Measurements from ENCODE around the gene LMAN2.

The LMAN2 gene

GRCh38 chr5:177355868-177356168 lies 4.3 kb upstream of the LMAN2 start:
- POLR2A ChIA-PET, result no interaction called here
- DNase-seq, result peak in 1 of 3 donors; percentile 24
- Histone ChIP-seq H3K4me1 (ENCODE audit: control extremely low read depth in 1 of 4, control insufficient read depth in 4 of 4, insufficient read depth in 4 of 4, low read length in 3 of 4) (peaks cover 9 to 73% (median 63%) of the 10 kb centered on the region in 4 experiments), H3K9me3 (ENCODE audit: control extremely low read depth in 1 of 5, control insufficient read depth in 4 of 5, insufficient read depth in 2 of 5, low read depth in 1 of 5, low read length in 4 of 5) (no peaks in the 10 kb centered on the region), H3K27ac (ENCODE audit: insufficient read depth in 1 of 2, low read depth in 1 of 2, low read length in 2 of 2, poor library complexity in 1 of 2, severe bottlenecking in 2 of 2) (no peak overlapping the region), H3K27me3 (replicated peaks in 2 of 5; ENCODE audit: control insufficient read depth in 4 of 5, insufficient read depth in 5 of 5, low read length in 4 of 5) (no peaks in the 10 kb centered on the region), H3K4me3 (ENCODE audit: control insufficient read depth in 1 of 7, extremely low read depth in 1 of 7, insufficient read depth in 4 of 7, low read depth in 2 of 7, low read length in 6 of 7) (no peak overlapping the region), H3K36me3 (ENCODE audit: control insufficient read depth in 4 of 4, insufficient read depth in 4 of 4, low read length in 3 of 4) (peaks cover 0 to 2% (median 0%) of the 10 kb centered on the region in 4 experiments)
- WGBS (ENCODE audit: insufficient coverage), result 18% methylated on average over 1 of the region's 1 CpG
- CTCF ChIA-PET, result interaction anchor here (0.8 to 13.7 kb wide), 11 partner anchors 10 to 146 kb away, joined by 3 to 131 read pairs (median 4); no protein-coding TSS in a partner anchor

DNA sequence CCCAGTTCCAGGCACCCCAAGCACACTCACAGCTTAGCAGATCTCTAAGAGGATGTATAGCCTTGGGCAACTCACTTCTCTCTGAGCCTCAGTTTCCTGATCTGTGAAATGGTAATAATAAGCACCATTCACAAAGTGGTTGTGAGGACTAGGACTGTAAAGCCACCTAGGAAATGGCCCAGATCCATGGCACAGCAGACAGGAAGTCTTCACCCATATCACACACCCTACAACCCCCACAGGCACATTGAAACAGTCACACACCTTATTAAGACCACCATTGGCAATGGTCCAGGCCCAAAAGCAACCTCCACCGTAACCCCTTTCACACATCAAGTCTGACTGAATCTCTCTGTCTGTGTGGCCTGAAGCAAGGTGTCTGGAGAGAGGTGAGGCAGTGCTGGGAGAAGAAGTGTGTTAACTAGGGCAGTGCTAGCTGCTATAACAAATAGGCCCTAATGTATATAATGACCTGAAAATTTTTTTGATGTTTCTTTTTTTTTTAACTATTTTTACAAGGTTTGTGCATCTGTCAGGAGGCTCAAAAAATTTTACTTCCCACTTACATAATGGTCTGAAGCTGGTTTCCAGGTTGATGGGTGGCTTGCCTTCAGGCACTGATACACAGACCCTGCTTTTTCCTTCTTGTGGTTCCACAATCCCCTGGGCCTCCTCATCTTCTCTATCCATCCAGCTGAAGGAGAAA lies 3.8 kb upstream of the LMAN2 start:
- Histone ChIP-seq H3K4me1 (ENCODE audit: control extremely low read depth in 1 of 4, control insufficient read depth in 4 of 4, insufficient read depth in 4 of 4, low read length in 3 of 4) (peaks cover 14 to 75% (median 67%) of the 10 kb centered on the region in 4 experiments), H3K4me3 (ENCODE audit: control insufficient read depth in 1 of 7, extremely low read depth in 1 of 7, insufficient read depth in 4 of 7, low read depth in 2 of 7, low read length in 6 of 7) (no peak overlapping the region), H3K27me3 (replicated peaks in 2 of 5; ENCODE audit: control insufficient read depth in 4 of 5, insufficient read depth in 5 of 5, low read length in 4 of 5) (no peaks in the 10 kb centered on the region), H3K9me3 (ENCODE audit: control extremely low read depth in 1 of 5, control insufficient read depth in 4 of 5, insufficient read depth in 2 of 5, low read depth in 1 of 5, low read length in 4 of 5) (no peaks in the 10 kb centered on the region), H3K36me3 (ENCODE audit: control insufficient read depth in 4 of 4, insufficient read depth in 4 of 4, low read length in 3 of 4) (peaks cover 0 to 2% (median 0%) of the 10 kb centered on the region in 4 experiments), H3K27ac (ENCODE audit: insufficient read depth in 1 of 2, low read depth in 1 of 2, low read length in 2 of 2, poor library complexity in 1 of 2, severe bottlenecking in 2 of 2) (no peak overlapping the region)
- POLR2A ChIA-PET, result no interaction called here
- CTCF ChIA-PET, result interaction anchor here (0.7 to 13.7 kb wide), 11 partner anchors 9 to 146 kb away, joined by 3 to 131 read pairs (median 5); partner anchors contain the start of gene SLC34A1
- no peak for DNase-seq
- WGBS (ENCODE audit: insufficient coverage), result no CpG with 5 or more reads among the region's 1 CpG

DNA sequence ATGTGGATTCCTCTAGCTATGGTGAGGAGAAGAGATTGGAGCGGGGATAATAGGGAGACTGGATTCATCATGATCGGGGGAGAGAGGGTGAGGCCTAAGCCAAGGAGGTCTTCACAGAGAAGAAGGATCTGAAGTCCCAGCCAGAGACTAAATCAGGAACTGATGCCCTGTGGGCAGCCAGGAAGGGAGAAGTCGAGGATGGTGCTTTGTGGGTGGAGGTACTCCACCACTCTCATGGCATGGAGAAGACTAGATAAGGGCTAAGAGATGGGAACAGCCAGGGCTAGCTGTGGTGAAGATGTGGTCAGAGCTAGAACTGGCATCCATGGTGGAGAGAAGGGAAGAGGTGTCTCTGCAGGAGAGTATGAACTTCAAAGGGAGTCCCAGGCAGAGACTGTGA lies 3.2 kb upstream of the LMAN2 start:
- POLR2A ChIA-PET, result no interaction called here

GRCh38 chr5:177354256-177354655 lies 2.8 kb upstream of the LMAN2 start:
- ChIA-PET POLR2A (no interaction called here), CTCF (interaction anchor here (1.3 to 13.7 kb wide), 6 partner anchors 8 to 50 kb away, joined by 3 to 131 read pairs (median 8); no protein-coding TSS in a partner anchor)
- Histone ChIP-seq H3K27ac (ENCODE audit: insufficient read depth in 1 of 2, low read depth in 1 of 2, low read length in 2 of 2, poor library complexity in 1 of 2, severe bottlenecking in 2 of 2) (no peak overlapping the region), H3K36me3 (ENCODE audit: control insufficient read depth in 4 of 4, insufficient read depth in 4 of 4, low read length in 3 of 4) (peaks cover 0 to 6% (median 2%) of the 10 kb centered on the region in 4 experiments), H3K4me1 (ENCODE audit: control extremely low read depth in 1 of 4, control insufficient read depth in 4 of 4, insufficient read depth in 4 of 4, low read length in 3 of 4) (peaks cover 18 to 74% (median 62%) of the 10 kb centered on the region in 4 experiments), H3K4me3 (ENCODE audit: control insufficient read depth in 1 of 7, extremely low read depth in 1 of 7, insufficient read depth in 4 of 7, low read depth in 2 of 7, low read length in 6 of 7) (no peak overlapping the region), H3K9me3 (ENCODE audit: control extremely low read depth in 1 of 5, control insufficient read depth in 4 of 5, insufficient read depth in 2 of 5, low read depth in 1 of 5, low read length in 4 of 5) (no peaks in the 10 kb centered on the region), H3K27me3 (replicated peaks in 2 of 5; ENCODE audit: control insufficient read depth in 4 of 5, insufficient read depth in 5 of 5, low read length in 4 of 5) (no peaks in the 10 kb centered on the region)
- no peak for DNase-seq
- WGBS (ENCODE audit: insufficient coverage), result 100% methylated on average over 2 of the region's 3 CpGs

More for the DNA sequence above, 3.2 kb upstream of the LMAN2 start:
- Histone ChIP-seq H3K27ac (ENCODE audit: insufficient read depth in 1 of 2, low read depth in 1 of 2, low read length in 2 of 2, poor library complexity in 1 of 2, severe bottlenecking in 2 of 2) (no peak overlapping the region), H3K36me3 (ENCODE audit: control insufficient read depth in 4 of 4, insufficient read depth in 4 of 4, low read length in 3 of 4) (peaks cover 0 to 5% (median 2%) of the 10 kb centered on the region in 4 experiments), H3K4me3 (ENCODE audit: control insufficient read depth in 1 of 7, extremely low read depth in 1 of 7, insufficient read depth in 4 of 7, low read depth in 2 of 7, low read length in 6 of 7) (no peak overlapping the region), H3K27me3 (replicated peaks in 2 of 5; ENCODE audit: control insufficient read depth in 4 of 5, insufficient read depth in 5 of 5, low read length in 4 of 5) (no peaks in the 10 kb centered on the region), H3K4me1 (ENCODE audit: control extremely low read depth in 1 of 4, control insufficient read depth in 4 of 4, insufficient read depth in 4 of 4, low read length in 3 of 4) (peaks cover 18 to 75% (median 65%) of the 10 kb centered on the region in 4 experiments), H3K9me3 (ENCODE audit: control extremely low read depth in 1 of 5, control insufficient read depth in 4 of 5, insufficient read depth in 2 of 5, low read depth in 1 of 5, low read length in 4 of 5) (no peaks in the 10 kb centered on the region)
- WGBS (ENCODE audit: insufficient coverage), result 71% methylated on average over 3 of the region's 3 CpGs
- CTCF ChIA-PET, result interaction anchor here (0.7 to 13.7 kb wide), 8 partner anchors 9 to 49 kb away, joined by 3 to 131 read pairs (median 6); partner anchors contain the start of gene SLC34A1
- no peak for DNase-seq

DNA sequence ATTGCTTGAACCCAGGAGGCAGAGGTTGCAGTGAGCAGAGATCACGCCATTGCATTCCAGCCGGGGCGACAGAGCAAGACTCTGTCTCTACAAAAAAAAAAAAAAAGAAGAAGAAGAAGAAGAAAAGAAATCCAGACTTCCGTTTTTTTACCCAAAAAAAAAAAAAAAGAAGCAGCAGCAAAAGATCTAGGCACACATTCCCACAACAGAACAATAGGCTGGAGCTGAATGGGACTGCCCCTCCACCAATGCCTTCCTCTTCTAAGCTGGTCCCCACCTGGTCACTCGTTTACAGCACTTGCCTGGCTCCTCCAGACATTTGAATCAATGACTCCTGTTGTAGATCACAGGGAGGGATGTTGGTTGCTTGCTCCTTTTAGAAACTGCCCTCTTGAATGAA lies 1.6 kb upstream of the LMAN2 start:
- no CpG with 5 or more reads among the region's 5 CpGs for WGBS (ENCODE audit: insufficient coverage)
- peaks cover 18 to 65% (median 53%) of the 10 kb centered on the region in 4 experiments for H3K4me1 ChIP-seq (ENCODE audit: control extremely low read depth in 1 of 4, control insufficient read depth in 4 of 4, insufficient read depth in 4 of 4, low read length in 3 of 4)
- CTCF ChIA-PET, result interaction anchor here (0.7 to 13.7 kb wide), 8 partner anchors 8 to 74 kb away, joined by 3 to 131 read pairs (median 8); partner anchors contain the start of gene GRK6
- POLR2A ChIA-PET, result no interaction called here
- peak in 1 of 3 donors; percentile 24 for DNase-seq
- H3K27ac ChIP-seq (ENCODE audit: insufficient read depth in 1 of 2, low read depth in 1 of 2, low read length in 2 of 2, poor library complexity in 1 of 2, severe bottlenecking in 2 of 2), result no peak overlapping the region
- peaks cover 0 to 10% (median 5%) of the 10 kb centered on the region in 4 experiments for H3K36me3 ChIP-seq (ENCODE audit: control insufficient read depth in 4 of 4, insufficient read depth in 4 of 4, low read length in 3 of 4)
- peak overlapping the region in 1 of 7 experiments; percentile 4 for H3K4me3 ChIP-seq (ENCODE audit: control insufficient read depth in 1 of 7, extremely low read depth in 1 of 7, insufficient read depth in 4 of 7, low read depth in 2 of 7, low read length in 6 of 7)
- H3K9me3 ChIP-seq (ENCODE audit: control extremely low read depth in 1 of 5, control insufficient read depth in 4 of 5, insufficient read depth in 2 of 5, low read depth in 1 of 5, low read length in 4 of 5), result no peaks in the 10 kb centered on the region
- H3K27me3 ChIP-seq (replicated peaks in 2 of 5; ENCODE audit: control insufficient read depth in 4 of 5, insufficient read depth in 5 of 5, low read length in 4 of 5), result no peaks in the 10 kb centered on the region

- peak overlapping the region; percentile 97 to 99 for H3K27ac ChIP-seq (ENCODE audit: insufficient read depth in 1 of 2, low read depth in 1 of 2, low read length in 2 of 2, poor library complexity in 1 of 2, severe bottlenecking in 2 of 2)
- no peaks in the 10 kb centered on the region for H3K27me3 ChIP-seq (replicated peaks in 2 of 5; ENCODE audit: control insufficient read depth in 4 of 5, insufficient read depth in 5 of 5, low read length in 4 of 5)
- DNase-seq, result no peak
- 14% methylated on average over 16 of the region's 19 CpGs for WGBS (ENCODE audit: insufficient coverage)
- peak overlapping the region; percentile 85 to 99 (median 97) for H3K4me3 ChIP-seq (ENCODE audit: control insufficient read depth in 1 of 7, extremely low read depth in 1 of 7, insufficient read depth in 4 of 7, low read depth in 2 of 7, low read length in 6 of 7)
- ChIA-PET POLR2A (no interaction called here), CTCF (interaction anchor here (0.9 to 13.7 kb wide), 14 partner anchors 10 to 54 kb away, joined by 3 to 131 read pairs (median 6); no protein-coding TSS in a partner anchor)
- peaks cover 10 to 43% (median 32%) of the 10 kb centered on the region in 4 experiments for H3K4me1 ChIP-seq (ENCODE audit: control extremely low read depth in 1 of 4, control insufficient read depth in 4 of 4, insufficient read depth in 4 of 4, low read length in 3 of 4)
- no peaks in the 10 kb centered on the region for H3K9me3 ChIP-seq (ENCODE audit: control extremely low read depth in 1 of 5, control insufficient read depth in 4 of 5, insufficient read depth in 2 of 5, low read depth in 1 of 5, low read length in 4 of 5)
- H3K36me3 ChIP-seq (ENCODE audit: control insufficient read depth in 4 of 4, insufficient read depth in 4 of 4, low read length in 3 of 4), result peaks cover 0 to 26% (median 14%) of the 10 kb centered on the region in 4 experiments
Observed at GRCh38 chr5:177350776-177351391, 584 bp downstream of the LMAN2 start.
